ENCODE results near the gene ATRNL1.

Gene ATRNL1

DNA sequence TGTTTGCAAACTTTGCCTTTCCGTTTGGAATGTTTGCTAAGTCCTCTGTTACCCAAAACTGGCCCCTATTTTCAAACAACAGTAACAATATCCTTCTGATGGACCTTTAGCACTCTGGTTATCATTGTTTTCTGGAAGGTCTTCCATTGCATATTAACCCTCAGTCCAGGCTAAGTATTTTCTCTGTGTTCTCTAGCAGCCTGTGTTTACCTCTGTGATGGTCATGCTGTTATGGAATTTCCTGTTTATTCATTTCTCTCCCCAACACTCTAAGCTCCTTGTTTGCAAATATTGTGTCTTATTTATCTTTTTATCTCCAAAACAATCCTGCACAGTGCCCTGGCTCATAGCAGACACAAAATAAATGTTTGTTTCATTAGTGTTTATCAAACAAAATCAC is 560.3 kb downstream of the ATRNL1 start:
- ChIA-PET CTCF (interaction anchor here (0.9 kb wide), 1 partner anchor 351 kb away, joined by 3 read pairs; no protein-coding TSS in a partner anchor), POLR2A (no interaction called here)
- TF ChIP-seq LEF1 (IDR thresholded peaks at IDR 0.05; ENCODE audit: borderline replicate concordance): no peak
- no peak for TF ChIP-seq FOXA1 (IDR thresholded peaks at IDR 0.05)
- TF ChIP-seq FOXK2 (IDR thresholded peaks at IDR 0.05): no peak
- TF ChIP-seq ZNF384 (IDR thresholded peaks at IDR 0.05): no peak
- TF ChIP-seq BHLHE40 (IDR thresholded peaks at IDR 0.05; ENCODE audit: borderline replicate concordance): no peak
- TF ChIP-seq TARDBP (IDR thresholded peaks at IDR 0.05): no peak
- TF ChIP-seq, protein P1, sequence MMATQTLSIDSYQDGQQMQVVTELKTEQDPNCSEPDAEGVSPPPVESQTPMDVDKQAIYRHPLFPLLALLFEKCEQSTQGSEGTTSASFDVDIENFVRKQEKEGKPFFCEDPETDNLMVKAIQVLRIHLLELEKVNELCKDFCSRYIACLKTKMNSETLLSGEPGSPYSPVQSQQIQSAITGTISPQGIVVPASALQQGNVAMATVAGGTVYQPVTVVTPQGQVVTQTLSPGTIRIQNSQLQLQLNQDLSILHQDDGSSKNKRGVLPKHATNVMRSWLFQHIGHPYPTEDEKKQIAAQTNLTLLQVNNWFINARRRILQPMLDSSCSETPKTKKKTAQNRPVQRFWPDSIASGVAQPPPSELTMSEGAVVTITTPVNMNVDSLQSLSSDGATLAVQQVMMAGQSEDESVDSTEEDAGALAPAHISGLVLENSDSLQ (IDR thresholded peaks at IDR 0.05): no peak
- TF ChIP-seq HDGF (IDR thresholded peaks at IDR 0.05; ENCODE audit: borderline replicate concordance): no peak
- TF ChIP-seq L3MBTL2 (conservative IDR thresholded peaks at IDR 0.05): no peak
- no peak for TF ChIP-seq SUZ12 (IDR thresholded peaks at IDR 0.05)
- no peak for TF ChIP-seq ELF4 (IDR thresholded peaks at IDR 0.05)
- TF ChIP-seq NFRKB (IDR thresholded peaks at IDR 0.05): no peak
- TF ChIP-seq FOXM1 (IDR thresholded peaks at IDR 0.05; ENCODE audit: borderline replicate concordance): no peak
- no peak for TF ChIP-seq ARNT (IDR thresholded peaks at IDR 0.05)
- no peak for TF ChIP-seq CTBP1 (IDR thresholded peaks at IDR 0.05; ENCODE audit: borderline replicate concordance)
- no peak for DNase-seq (ENCODE audit: extremely low spot score)

GRCh38 chr10:115654961-115655360 is 561.8 kb downstream of the ATRNL1 start:
- TF ChIP-seq HDGF (IDR thresholded peaks at IDR 0.05; ENCODE audit: borderline replicate concordance) (no peak), FOXK2 (IDR thresholded peaks at IDR 0.05) (no peak), ELF4 (IDR thresholded peaks at IDR 0.05) (no peak), TARDBP (IDR thresholded peaks at IDR 0.05) (no peak), ARNT (IDR thresholded peaks at IDR 0.05) (no peak), FOXM1 (IDR thresholded peaks at IDR 0.05; ENCODE audit: borderline replicate concordance) (no peak), CTBP1 (IDR thresholded peaks at IDR 0.05; ENCODE audit: borderline replicate concordance) (no peak), L3MBTL2 (conservative IDR thresholded peaks at IDR 0.05) (no peak), ZNF384 (IDR thresholded peaks at IDR 0.05) (no peak), LEF1 (IDR thresholded peaks at IDR 0.05; ENCODE audit: borderline replicate concordance) (no peak), SUZ12 (IDR thresholded peaks at IDR 0.05) (no peak), NFRKB (IDR thresholded peaks at IDR 0.05) (no peak), FOXA1 (IDR thresholded peaks at IDR 0.05) (no peak), SP1 (IDR thresholded peaks at IDR 0.05) (no peak), BHLHE40 (IDR thresholded peaks at IDR 0.05; ENCODE audit: borderline replicate concordance) (no peak)
- TF ChIP-seq, protein P1 (IDR thresholded peaks at IDR 0.05): no peak
- ChIA-PET POLR2A (no interaction called here), CTCF (no interaction called here)
- DNase-seq (ENCODE audit: extremely low spot score): no peak

- POLR2A ChIA-PET: no interaction called here
- CTCF ChIA-PET: no interaction called here
- no peak for DNase-seq (ENCODE audit: extremely low spot score)
- TF ChIP-seq SUZ12 (IDR thresholded peaks at IDR 0.05) (no peak), FOXM1 (IDR thresholded peaks at IDR 0.05; ENCODE audit: borderline replicate concordance) (no peak), L3MBTL2 (conservative IDR thresholded peaks at IDR 0.05) (no peak), BHLHE40 (IDR thresholded peaks at IDR 0.05; ENCODE audit: borderline replicate concordance) (no peak), ELF4 (IDR thresholded peaks at IDR 0.05) (no peak), NFRKB (IDR thresholded peaks at IDR 0.05) (no peak), TARDBP (IDR thresholded peaks at IDR 0.05) (no peak), LEF1 (IDR thresholded peaks at IDR 0.05; ENCODE audit: borderline replicate concordance) (no peak), ARNT (IDR thresholded peaks at IDR 0.05) (no peak), FOXK2 (IDR thresholded peaks at IDR 0.05) (no peak)
- TF ChIP-seq, protein P1 (IDR thresholded peaks at IDR 0.05): no peak
These were observed 564.1 kb downstream of the ATRNL1 start for GRCh38 chr10:115657161-115657860.

DNA sequence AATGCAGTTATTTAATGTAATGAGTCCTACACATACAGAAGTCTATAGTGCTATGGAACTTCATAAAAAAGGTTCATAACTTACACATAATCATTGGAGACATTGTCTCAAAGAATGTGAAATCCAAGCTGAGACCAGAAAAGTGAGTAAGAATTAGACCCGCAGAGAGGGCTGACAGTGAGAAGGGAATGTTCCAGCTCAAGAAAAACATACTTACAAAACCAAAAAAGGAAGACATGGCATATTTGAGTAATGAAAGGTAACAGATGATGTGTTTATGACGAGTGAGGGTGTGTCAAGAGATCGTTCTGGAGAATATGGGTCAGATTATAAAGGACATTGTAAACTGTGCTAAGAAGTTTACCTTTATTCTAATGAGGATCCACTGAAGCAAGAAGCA is 566.5 kb downstream of the ATRNL1 start:
- CTCF ChIA-PET: no interaction called here
- TF ChIP-seq SUZ12 (IDR thresholded peaks at IDR 0.05) (no peak), HDGF (IDR thresholded peaks at IDR 0.05; ENCODE audit: borderline replicate concordance) (no peak)
- POLR2A ChIA-PET: no interaction called here
- no peak for DNase-seq (ENCODE audit: extremely low spot score)

GRCh38 chr10:115660391-115660790 is 567.2 kb downstream of the ATRNL1 start:
- DNase-seq (ENCODE audit: extremely low spot score): no peak
- TF ChIP-seq SUZ12 (IDR thresholded peaks at IDR 0.05): no peak
- no peak for TF ChIP-seq HDGF (IDR thresholded peaks at IDR 0.05; ENCODE audit: borderline replicate concordance)
- no peak for TF ChIP-seq FOXM1 (IDR thresholded peaks at IDR 0.05; ENCODE audit: borderline replicate concordance)
- no peak for TF ChIP-seq L3MBTL2 (conservative IDR thresholded peaks at IDR 0.05)
- ChIA-PET POLR2A (no interaction called here), CTCF (no interaction called here)

GRCh38 chr10:115662422-115662821 is 569.3 kb downstream of the ATRNL1 start:
- DNase-seq (ENCODE audit: extremely low spot score): no peak
- ChIA-PET POLR2A (no interaction called here), CTCF (no interaction called here)
- TF ChIP-seq ARNT (IDR thresholded peaks at IDR 0.05): no peak

- DNase-seq (ENCODE audit: extremely low spot score): no peak
- POLR2A ChIA-PET: no interaction called here
- CTCF ChIA-PET: no interaction called here
- TF ChIP-seq FOXM1 (IDR thresholded peaks at IDR 0.05; ENCODE audit: borderline replicate concordance): no peak
- no peak for TF ChIP-seq ARNT (IDR thresholded peaks at IDR 0.05)
- no peak for TF ChIP-seq CTBP1 (IDR thresholded peaks at IDR 0.05; ENCODE audit: borderline replicate concordance)
These were observed 572.4 kb downstream of the ATRNL1 start for GRCh38 chr10:115665549-115665948.
